Caco-2 (cell line): ENCODE data around the gene PRMT2. TPM values are rescaled to one million over a fixed set of nuclear protein-coding genes. Genes with fewer than 3 reads are reported as not detected.

Source experiments
- BruUV-seq: library from RNA; stranded (reverse); fragments of 400-500 nt; replicated peaks from 2 replicates; lab custom pipeline; 2021; lab: Mats Ljungman, UMichigan
- CTCF ChIA-PET: fragments of 300-600 bp; sonication (Branson Sonifier 250); formaldehyde crosslinking; loops from one replicate; lab custom pipeline; 2022; ENCODE audit warnings: antibody characterized with exemption; lab: Charles Lee
- POLR2A ChIA-PET: fragments of 300-600 bp; sonication (Branson Sonifier 250); formaldehyde crosslinking; loops from one replicate; lab custom pipeline; 2022; ENCODE audit warnings: antibody characterized with exemption; lab: Charles Lee
- DNase-seq, 2 experiments: peaks; one replicate each; pipeline versions ENCODE4 v3.0.0 to v3.0.0-alpha.2; 2020 to 2022
- H3K27me3 ChIP-seq: replicated peaks from 2 replicates; pipeline ENCODE4 v1.6.0; 2011; ENCODE audit warnings: low read length; ENCODE audit not compliant: control insufficient read depth, insufficient read depth
- H3K36me3 ChIP-seq: 2 replicates; pipeline ENCODE4 v1.5.1; 2011; ENCODE audit warnings: low read length; ENCODE audit not compliant: control insufficient read depth, insufficient read depth
- H3K4me1 ChIP-seq: fragments of 250-450 bp; sonication (Bioruptor Pico); 2 replicates; pipeline ENCODE4 v1.5.1; 2020; ENCODE audit warnings: mild to moderate bottlenecking
- H3K4me3 ChIP-seq: 2 replicates; pipeline ENCODE4 v1.5.1; 2011; ENCODE audit warnings: low read depth, mild to moderate bottlenecking, control low read depth, low read length
- H3K9me3 ChIP-seq: fragments of 250-450 bp; sonication (Bioruptor Pico); 2 replicates; pipeline ENCODE4 v1.5.1; 2020; ENCODE audit warnings: mild to moderate bottlenecking, moderate library complexity
- H3K27ac Mint-ChIP-seq: one replicate; pipeline ENCODE4 v1.8.0; 2022; ENCODE audit warnings: mixed read lengths; ENCODE audit not compliant: unreplicated experiment
- H3K27me3 Mint-ChIP-seq: one replicate; pipeline ENCODE4 v1.8.0; 2022; ENCODE audit warnings: mixed read lengths; ENCODE audit not compliant: insufficient read depth, unreplicated experiment
- H3K36me3 Mint-ChIP-seq: one replicate; pipeline ENCODE4 v1.8.0; 2022; ENCODE audit warnings: mild to moderate bottlenecking, mixed read lengths; ENCODE audit not compliant: insufficient read depth, unreplicated experiment
- H3K4me1 Mint-ChIP-seq: one replicate; pipeline ENCODE4 v1.8.0; 2022; ENCODE audit warnings: low read depth, mixed read lengths; ENCODE audit not compliant: unreplicated experiment
- H3K4me3 Mint-ChIP-seq: one replicate; pipeline ENCODE4 v1.8.0; 2022; ENCODE audit warnings: mild to moderate bottlenecking, moderate library complexity, mixed read lengths; ENCODE audit not compliant: unreplicated experiment
- H3K9me3 Mint-ChIP-seq: one replicate; pipeline ENCODE4 v1.8.0; 2022; ENCODE audit warnings: mixed read lengths; ENCODE audit not compliant: unreplicated experiment
- CTCF ChIP-seq, 2 experiments: fragments of 200-600 bp in 1 of 2; IDR thresholded peaks; 1 replicate in 1 of 2; 2 replicates in 1 of 2; pipeline versions ENCODE4 v1.5.1 to v1.8.0; 2011 to 2022; ENCODE audit warnings: antibody characterized with exemption in 1 of 2, control low read depth in 1 of 2, inconsistent platforms in 1 of 2, low read depth in 1 of 2, low read length in 1 of 2, mild to moderate bottlenecking in 1 of 2, moderate library complexity in 1 of 2; ENCODE audit not compliant: insufficient read depth in 1 of 2, severe bottlenecking in 1 of 2, unreplicated experiment in 1 of 2
- intact Hi-C: fragments of 100-400 bp; cut with micrococcal nuclease; formaldehyde crosslinking; loops from one replicate; pipeline ENCODE4 v1.10.0; 2022; ENCODE audit not compliant: unreplicated experiment
- total RNA-seq: library from RNA; stranded (reverse); gene quantifications from 2 replicates; pipeline ENCODE4 v1.2.3, GENCODE V29; 2022

The PRMT2 gene
- total RNA-seq, 1 experiment from 2014 or later: 56.2 TPM

GRCh38 chr21:46619846-46620245 is 15.6 kb upstream of the PRMT2 start:
- Histone ChIP-seq H3K27me3 (no peaks in the 10 kb centered on the region), H3K9me3 (no peaks in the 10 kb centered on the region), H3K4me1 (no peaks in the 10 kb centered on the region), H3K4me3 (no peak overlapping the region), H3K36me3 (no peaks in the 10 kb centered on the region)
- H3K9me3 Mint-ChIP-seq: peaks cover 10% of the 10 kb centered on the region
- no peak overlapping the region for H3K4me3 Mint-ChIP-seq
- ChIA-PET POLR2A (no interaction called here), CTCF (no interaction called here)
- DNase-seq: no peak
- no peak for TF ChIP-seq CTCF (IDR thresholded peaks at IDR 0.05; ENCODE audit: insufficient read depth in 1 of 2, low read depth in 1 of 2, low read length in 1 of 2, severe bottlenecking in 1 of 2, unreplicated experiment in 1 of 2)
- H3K27me3 Mint-ChIP-seq: peaks cover 4% of the 10 kb centered on the region
- no peaks in the 10 kb centered on the region for H3K36me3 Mint-ChIP-seq
- peaks cover 9% of the 10 kb centered on the region for H3K4me1 Mint-ChIP-seq
- intact Hi-C loops: no loop called here
- no TSS peak for BruUV-seq
- H3K27ac Mint-ChIP-seq: no peak overlapping the region

- CTCF ChIA-PET: no interaction called here
- Histone ChIP-seq H3K36me3 (no peaks in the 10 kb centered on the region), H3K4me3 (no peak overlapping the region), H3K9me3 (peaks cover 4% of the 10 kb centered on the region; the same call in 1 of the 2 replicates), H3K4me1 (no peaks in the 10 kb centered on the region), H3K27me3 (no peaks in the 10 kb centered on the region)
- no peak for DNase-seq
- Mint-ChIP-seq H3K36me3 (no peaks in the 10 kb centered on the region), H3K27me3 (no peaks in the 10 kb centered on the region), H3K4me3 (no peak overlapping the region), H3K4me1 (peaks cover 9% of the 10 kb centered on the region), H3K9me3 (peaks cover 10% of the 10 kb centered on the region), H3K27ac (no peak overlapping the region)
- BruUV-seq: no TSS peak
- intact Hi-C loops: no loop called here
- no peak for TF ChIP-seq CTCF (IDR thresholded peaks at IDR 0.05; ENCODE audit: insufficient read depth in 1 of 2, low read depth in 1 of 2, low read length in 1 of 2, severe bottlenecking in 1 of 2, unreplicated experiment in 1 of 2)
- POLR2A ChIA-PET: no interaction called here
Observed at GRCh38 chr21:46620846-46621245, 14.6 kb upstream of the PRMT2 start.

- Mint-ChIP-seq H3K4me3 (no peak overlapping the region), H3K9me3 (peaks cover 10% of the 10 kb centered on the region), H3K27ac (no peak overlapping the region), H3K27me3 (no peaks in the 10 kb centered on the region), H3K36me3 (no peaks in the 10 kb centered on the region), H3K4me1 (peaks cover 9% of the 10 kb centered on the region)
- no peak for DNase-seq
- ChIA-PET POLR2A (no interaction called here), CTCF (no interaction called here)
- no peaks in the 10 kb centered on the region for H3K36me3 ChIP-seq
- no peak overlapping the region for H3K4me3 ChIP-seq
- peaks cover 4% of the 10 kb centered on the region; the same call in 1 of the 2 replicates for H3K9me3 ChIP-seq
- no TSS peak for BruUV-seq
- H3K4me1 ChIP-seq: no peaks in the 10 kb centered on the region
- no peaks in the 10 kb centered on the region for H3K27me3 ChIP-seq
- no peak for TF ChIP-seq CTCF (IDR thresholded peaks at IDR 0.05; ENCODE audit: insufficient read depth in 1 of 2, low read depth in 1 of 2, low read length in 1 of 2, severe bottlenecking in 1 of 2, unreplicated experiment in 1 of 2)
- intact Hi-C loops: no loop called here
Observed at GRCh38 chr21:46621457-46622182, 13.9 kb upstream of the PRMT2 start.
